SK-N-SH (cell line): ENCODE measurements around the gene GLT6D1. TPM values are rescaled to one million over a fixed set of nuclear protein-coding genes. Genes with fewer than 3 reads are reported as not detected.

ENCODE experiments used
- CTCF ChIA-PET: fragments of 300-600, 350-600 bp; formaldehyde crosslinking; extraction: SDS; loops from one replicate; lab custom pipeline; 2021; lab: Yijun Ruan, JAX
- POLR2A ChIA-PET: fragments of 350-600 bp; sonication (Branson Sonifier 250); formaldehyde crosslinking; extraction: SDS; loops from one replicate; lab custom pipeline; 2020; ENCODE audit warnings: antibody characterized with exemption, inconsistent platforms; lab: Yijun Ruan, JAX
- DNase-seq: peaks from one replicate; pipeline ENCODE4 v3.0.0; 2012
- H2AFZ ChIP-seq: fragments of 200-600 bp; sonication (generic); 2 replicates; pipeline ENCODE4 v1.8.1; 2016; ENCODE audit warnings: antibody characterized with exemption, mild to moderate bottlenecking, low read depth
- H3F3A ChIP-seq: fragments of 200-600 bp; sonication (generic); replicated peaks from 2 replicates; pipeline ENCODE3; 2016; ENCODE audit warnings: antibody characterized with exemption, mild to moderate bottlenecking; ENCODE audit not compliant: insufficient read depth
- H3K27ac ChIP-seq, 2 experiments: fragments of 200-500 bp in 1 of 2; fragments of 200-600 bp in 1 of 2; sonication (Bioruptor generic) in 1 of 2; sonication (generic), shearing (Covaris generic) in 1 of 2; 2 replicates each; pipeline versions ENCODE4 v1.5.1 to v1.6.1; 2014 to 2016; ENCODE audit warnings: low read depth in 2 of 2, inconsistent platforms in 1 of 2, low read length in 1 of 2, mild to moderate bottlenecking in 1 of 2, mixed read lengths in 1 of 2
- H3K27me3 ChIP-seq: fragments of 200-600 bp; sonication (generic), shearing (Covaris generic); 2 replicates; pipeline ENCODE4 v1.6.1; 2016; ENCODE audit warnings: mixed run types; ENCODE audit not compliant: insufficient read depth
- H3K36me3 ChIP-seq, 2 experiments: fragments of 200-500 bp in 1 of 2; fragments of 200-600 bp in 1 of 2; sonication (Bioruptor generic) in 1 of 2; sonication (generic) in 1 of 2; replicated peaks in 1 of 2; 2 replicates each; pipeline versions ENCODE3 to v1.5.1; 2014 to 2016; ENCODE audit warnings: low read length in 1 of 2, mild to moderate bottlenecking in 1 of 2; ENCODE audit not compliant: insufficient read depth in 2 of 2, control insufficient read depth in 1 of 2
- H3K4me1 ChIP-seq, 2 experiments: fragments of 200-500 bp in 1 of 2; fragments of 200-600 bp in 1 of 2; sonication (Bioruptor generic) in 1 of 2; sonication (generic), shearing (Covaris generic) in 1 of 2; 2 replicates each; pipeline versions ENCODE4 v1.5.1 to v1.6.1; 2014 to 2016; ENCODE audit warnings: low read depth in 1 of 2, low read length in 1 of 2, mixed run types in 1 of 2; ENCODE audit not compliant: insufficient read depth in 2 of 2, control insufficient read depth in 1 of 2
- H3K4me2 ChIP-seq: fragments of 200-600 bp; sonication (generic), shearing (Covaris generic); 2 replicates; pipeline ENCODE4 v1.6.1; 2017; ENCODE audit warnings: mixed run types
- H3K4me3 ChIP-seq, 2 experiments: fragments of 200-500 bp in 1 of 2; fragments of 200-600 bp in 1 of 2; sonication (Bioruptor generic) in 1 of 2; sonication (generic), shearing (Covaris generic) in 1 of 2; 2 replicates each; pipeline versions ENCODE4 v1.5.1 to v1.8.1; 2014 to 2016; ENCODE audit warnings: low read depth in 2 of 2, inconsistent platforms in 1 of 2, low read length in 1 of 2, mild to moderate bottlenecking in 1 of 2, mixed read lengths in 1 of 2, moderate library complexity in 1 of 2
- H3K79me2 ChIP-seq: fragments of 200-600 bp; sonication (generic); 2 replicates; pipeline ENCODE4 v1.8.1; 2017; ENCODE audit warnings: mild to moderate bottlenecking; ENCODE audit not compliant: insufficient read depth
- H3K9ac ChIP-seq: fragments of 200-600 bp; sonication (generic); 2 replicates; pipeline ENCODE4 v1.6.1; 2017; ENCODE audit warnings: mixed run types
- H3K9me2 ChIP-seq: fragments of 200-600 bp; sonication (generic); 2 replicates; pipeline ENCODE4 v1.6.1; 2017; ENCODE audit warnings: mixed run types
- H3K9me3 ChIP-seq: fragments of 200-600 bp; sonication (generic); 2 replicates; pipeline ENCODE4 v1.6.1; 2017; ENCODE audit warnings: mixed run types, mild to moderate bottlenecking, moderate library complexity
- H4K20me1 ChIP-seq: fragments of 200-600 bp; sonication (generic); 2 replicates; pipeline ENCODE4 v1.6.1; 2017; ENCODE audit warnings: mild to moderate bottlenecking, mixed run types; ENCODE audit not compliant: insufficient read depth
- EZH2phosphoT487 ChIP-seq: fragments of 200-600 bp; sonication (generic); IDR thresholded peaks from 2 replicates; pipeline ENCODE4 v1.6.1; 2017; ENCODE audit warnings: low read depth, mixed run types, mild to moderate bottlenecking, antibody characterized with exemption, moderate library complexity, borderline replicate concordance
- FOXJ3 ChIP-seq: sonication (generic); formaldehyde crosslinking; IDR thresholded peaks from 2 replicates; pipeline ENCODE4 v1.5.1; 2020; ENCODE audit warnings: mild to moderate bottlenecking, missing genetic modification reagents
- GABPA ChIP-seq: IDR thresholded peaks from 2 replicates; pipeline ENCODE4 v1.4.0; 2012; ENCODE audit warnings: low read depth, mild to moderate bottlenecking
- GATA2 ChIP-seq: sonication (generic); formaldehyde crosslinking; IDR thresholded peaks from 2 replicates; pipeline ENCODE4 v1.5.0; 2020; ENCODE audit warnings: mild to moderate bottlenecking, missing genetic modification reagents
- JUND ChIP-seq: IDR thresholded peaks from 2 replicates; pipeline ENCODE4 v1.4.0; 2012
- NFIC ChIP-seq: IDR thresholded peaks from 2 replicates; pipeline ENCODE4 v1.4.0; 2012; ENCODE audit warnings: borderline replicate concordance
- NRF1 ChIP-seq: IDR thresholded peaks from 2 replicates; pipeline ENCODE4 v1.6.1; 2012; ENCODE audit warnings: low read depth, mild to moderate bottlenecking, low read length
- RAD21 ChIP-seq: IDR thresholded peaks from 2 replicates; pipeline ENCODE4 v1.6.1; 2012; ENCODE audit warnings: mild to moderate bottlenecking, low read length
- RCOR1 ChIP-seq: fragments of 150-350 bp; IDR thresholded peaks from 2 replicates; pipeline ENCODE4 v1.6.1; 2017; ENCODE audit warnings: antibody characterized with exemption, low read length
- RFX5 ChIP-seq: IDR thresholded peaks from 2 replicates; pipeline ENCODE4 v1.6.1; 2012; ENCODE audit warnings: mild to moderate bottlenecking, improper control_type of control experiment, low read length
- SIN3A ChIP-seq: IDR thresholded peaks from 2 replicates; pipeline ENCODE4 v1.6.1; 2012; ENCODE audit warnings: low read depth, mild to moderate bottlenecking, low read length, moderate library complexity, borderline replicate concordance
- SMC3 ChIP-seq: IDR thresholded peaks from 2 replicates; pipeline ENCODE4 v1.6.1; 2012; ENCODE audit warnings: low read depth, low read length, improper control_type of control experiment
- TAF1 ChIP-seq: IDR thresholded peaks from 2 replicates; pipeline ENCODE4 v1.6.1; 2012; ENCODE audit warnings: low read depth, mild to moderate bottlenecking, low read length, moderate library complexity, borderline replicate concordance
- WGBS: methylation state at CpG from one replicate; pipeline ENCODE4 v1.1.6; 2017; ENCODE audit warnings: low lambda C conversion rate; 5-methylcytosine and 5-hydroxymethylcytosine counted together
- polyA plus RNA-seq, 3 experiments: library from polyadenylated mRNA; depleted of rRNA; stranded (reverse); fragments of >200 nt; gene quantifications; 2 replicates each; pipeline ENCODE4 v1.2.3, GENCODE V29; 2012
- TF ChIP-seq, protein P1 (sequence below): fragments of 150-350 bp; IDR thresholded peaks from 2 replicates; pipeline ENCODE4 v1.6.1; 2017; ENCODE audit warnings: antibody characterized with exemption, low read length, low read depth, borderline replicate concordance
- TF ChIP-seq, protein P2 (sequence below): fragments of 200-600 bp; sonication (generic); IDR thresholded peaks from 2 replicates; pipeline ENCODE4 v1.6.1; 2017; ENCODE audit warnings: antibody characterized with exemption, mild to moderate bottlenecking, moderate library complexity
- TF ChIP-seq, protein P3 (sequence below): fragments of 150-350 bp; IDR thresholded peaks from 2 replicates; pipeline ENCODE4 v1.6.1; 2016; ENCODE audit warnings: mild to moderate bottlenecking, low read depth, low read length
- TF ChIP-seq, protein P4 (sequence below): IDR thresholded peaks from 2 replicates; pipeline ENCODE4 v1.4.0; 2012; ENCODE audit warnings: low read depth

GLT6D1 gene
- polyA plus RNA-seq, 1 of the 3 experiments (the other 2 are of a cell fraction) = not detected

DNA sequence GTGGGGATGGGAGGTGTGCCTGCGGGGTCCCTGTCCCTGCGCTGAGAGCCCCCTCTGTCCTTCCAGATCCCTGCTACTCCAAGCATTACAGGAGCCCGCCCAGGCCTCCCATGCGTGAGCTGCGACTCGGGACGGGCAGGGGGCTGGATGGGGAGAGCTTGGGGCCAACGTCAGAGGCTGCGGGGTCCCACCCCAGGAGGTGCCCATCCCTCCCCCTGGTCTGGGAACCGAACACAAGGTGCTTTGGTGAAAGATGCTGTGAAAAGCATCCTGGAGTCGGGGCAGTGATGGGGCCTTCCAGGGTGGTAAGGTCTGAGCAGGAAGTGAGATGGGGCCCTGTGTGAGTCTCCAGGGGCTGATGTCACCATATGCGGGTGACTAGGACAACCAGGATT lies 26.5 kb upstream of the GLT6D1 start:
- Histone ChIP-seq H3K4me3 (no peak overlapping the region), H3K27ac (no peak overlapping the region), H4K20me1 (no peaks in the 10 kb centered on the region), H3K4me1 (peaks cover 0 to 2% of the 10 kb centered on the region in 2 experiments; a peak in 1 of 4 replicates), H3K9ac (no peak overlapping the region)
- CTCF ChIA-PET = no interaction called here
- 50% methylated on average over 12 of the region's 12 CpGs for WGBS
- TF ChIP-seq, protein P1, sequence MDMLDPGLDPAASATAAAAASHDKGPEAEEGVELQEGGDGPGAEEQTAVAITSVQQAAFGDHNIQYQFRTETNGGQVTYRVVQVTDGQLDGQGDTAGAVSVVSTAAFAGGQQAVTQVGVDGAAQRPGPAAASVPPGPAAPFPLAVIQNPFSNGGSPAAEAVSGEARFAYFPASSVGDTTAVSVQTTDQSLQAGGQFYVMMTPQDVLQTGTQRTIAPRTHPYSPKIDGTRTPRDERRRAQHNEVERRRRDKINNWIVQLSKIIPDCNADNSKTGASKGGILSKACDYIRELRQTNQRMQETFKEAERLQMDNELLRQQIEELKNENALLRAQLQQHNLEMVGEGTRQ = no peak
- TF ChIP-seq NFIC (no peak), NRF1 (no peak), GABPA (no peak), RCOR1 (no peak), SIN3A (no peak), TAF1 (no peak)
- TF ChIP-seq, protein P2, sequence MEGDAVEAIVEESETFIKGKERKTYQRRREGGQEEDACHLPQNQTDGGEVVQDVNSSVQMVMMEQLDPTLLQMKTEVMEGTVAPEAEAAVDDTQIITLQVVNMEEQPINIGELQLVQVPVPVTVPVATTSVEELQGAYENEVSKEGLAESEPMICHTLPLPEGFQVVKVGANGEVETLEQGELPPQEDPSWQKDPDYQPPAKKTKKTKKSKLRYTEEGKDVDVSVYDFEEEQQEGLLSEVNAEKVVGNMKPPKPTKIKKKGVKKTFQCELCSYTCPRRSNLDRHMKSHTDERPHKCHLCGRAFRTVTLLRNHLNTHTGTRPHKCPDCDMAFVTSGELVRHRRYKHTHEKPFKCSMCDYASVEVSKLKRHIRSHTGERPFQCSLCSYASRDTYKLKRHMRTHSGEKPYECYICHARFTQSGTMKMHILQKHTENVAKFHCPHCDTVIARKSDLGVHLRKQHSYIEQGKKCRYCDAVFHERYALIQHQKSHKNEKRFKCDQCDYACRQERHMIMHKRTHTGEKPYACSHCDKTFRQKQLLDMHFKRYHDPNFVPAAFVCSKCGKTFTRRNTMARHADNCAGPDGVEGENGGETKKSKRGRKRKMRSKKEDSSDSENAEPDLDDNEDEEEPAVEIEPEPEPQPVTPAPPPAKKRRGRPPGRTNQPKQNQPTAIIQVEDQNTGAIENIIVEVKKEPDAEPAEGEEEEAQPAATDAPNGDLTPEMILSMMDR = no peak
- TF ChIP-seq, protein P3, sequence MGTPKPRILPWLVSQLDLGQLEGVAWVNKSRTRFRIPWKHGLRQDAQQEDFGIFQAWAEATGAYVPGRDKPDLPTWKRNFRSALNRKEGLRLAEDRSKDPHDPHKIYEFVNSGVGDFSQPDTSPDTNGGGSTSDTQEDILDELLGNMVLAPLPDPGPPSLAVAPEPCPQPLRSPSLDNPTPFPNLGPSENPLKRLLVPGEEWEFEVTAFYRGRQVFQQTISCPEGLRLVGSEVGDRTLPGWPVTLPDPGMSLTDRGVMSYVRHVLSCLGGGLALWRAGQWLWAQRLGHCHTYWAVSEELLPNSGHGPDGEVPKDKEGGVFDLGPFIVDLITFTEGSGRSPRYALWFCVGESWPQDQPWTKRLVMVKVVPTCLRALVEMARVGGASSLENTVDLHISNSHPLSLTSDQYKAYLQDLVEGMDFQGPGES = no peak
- TF ChIP-seq, protein P4, sequence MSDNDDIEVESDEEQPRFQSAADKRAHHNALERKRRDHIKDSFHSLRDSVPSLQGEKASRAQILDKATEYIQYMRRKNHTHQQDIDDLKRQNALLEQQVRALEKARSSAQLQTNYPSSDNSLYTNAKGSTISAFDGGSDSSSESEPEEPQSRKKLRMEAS = no peak
- TF ChIP-seq, all 33 proteins: peak for 0
- POLR2A ChIA-PET = no interaction called here
- H3K9me2 ChIP-seq = no peaks in the 10 kb centered on the region
- H3K9me3 ChIP-seq = no peaks in the 10 kb centered on the region
- H3F3A ChIP-seq = no peaks in the 10 kb centered on the region
- DNase-seq = peak; percentile 10
- H2AFZ ChIP-seq = no peak overlapping the region
- H3K4me2 ChIP-seq = no peak overlapping the region
- H3K27me3 ChIP-seq = no peaks in the 10 kb centered on the region
- H3K79me2 ChIP-seq = no peaks in the 10 kb centered on the region
- H3K36me3 ChIP-seq = no peaks in the 10 kb centered on the region

DNA sequence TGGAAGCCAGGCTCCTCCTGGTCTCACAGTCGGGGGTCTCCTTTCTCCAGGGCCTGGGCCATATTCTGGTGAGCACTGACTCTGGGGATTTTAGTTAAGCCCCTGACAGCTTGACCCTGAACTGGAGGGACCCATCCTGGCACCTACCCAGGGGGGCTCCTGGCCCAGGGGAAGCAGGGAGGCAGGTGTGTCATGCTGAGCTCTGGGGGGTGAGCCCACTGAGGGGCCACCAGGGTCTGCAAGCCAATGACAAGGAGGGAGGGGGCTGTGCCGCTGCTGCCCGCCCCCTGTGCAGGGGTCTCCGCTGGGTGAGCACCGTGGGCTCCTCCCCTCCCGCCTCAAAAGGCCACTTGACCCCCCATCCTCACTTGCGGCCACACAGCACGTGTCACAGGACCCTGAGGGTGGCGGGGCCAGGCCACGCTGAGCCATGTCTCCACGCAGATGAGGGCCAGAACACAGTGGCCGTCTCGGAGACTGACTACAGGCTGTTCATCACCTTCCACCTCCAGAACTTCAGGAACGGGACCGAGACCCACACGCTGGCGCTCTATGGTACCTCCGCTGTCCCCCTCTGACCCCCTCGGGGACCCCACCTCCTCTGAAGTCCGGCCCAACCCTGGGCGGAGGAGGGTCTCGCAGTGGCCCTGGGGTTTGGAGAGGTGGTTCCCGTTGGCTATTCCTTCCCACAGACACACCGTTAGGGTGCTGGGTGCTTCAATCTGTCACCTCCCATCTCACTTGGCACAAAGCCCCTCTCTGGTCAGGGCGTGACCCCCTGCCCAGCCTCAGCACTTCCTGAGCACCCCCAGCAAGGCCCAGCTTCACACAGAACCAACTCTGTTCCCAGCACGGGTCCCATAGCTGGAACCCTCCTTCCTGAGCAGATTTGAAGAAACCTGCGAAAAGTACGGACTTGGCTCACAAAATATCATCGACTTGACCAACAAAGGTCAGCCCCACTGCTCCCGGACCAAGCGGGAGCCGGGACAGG lies 25.8 kb upstream of the GLT6D1 start:
- Histone ChIP-seq H3K9ac (no peak overlapping the region), H3K79me2 (no peaks in the 10 kb centered on the region), H3K4me2 (no peak overlapping the region), H3K27me3 (no peaks in the 10 kb centered on the region), H3K9me3 (no peaks in the 10 kb centered on the region), H3K4me1 (peaks cover 0 to 2% of the 10 kb centered on the region in 2 experiments; a peak in 1 of 4 replicates), H2AFZ (no peak overlapping the region), H4K20me1 (no peaks in the 10 kb centered on the region), H3K9me2 (no peaks in the 10 kb centered on the region), H3K36me3 (no peaks in the 10 kb centered on the region), H3K27ac (no peak overlapping the region), H3F3A (no peaks in the 10 kb centered on the region), H3K4me3 (no peak overlapping the region)
- POLR2A ChIA-PET = no interaction called here
- 62% methylated on average over 17 of the region's 32 CpGs for WGBS
- CTCF ChIA-PET = no interaction called here
- DNase-seq = peak; percentile 14
- TF ChIP-seq RFX5 = no peak
- TF ChIP-seq FOXJ3 (CRISPR knock-in tag) = no peak
- TF ChIP-seq, protein P2 = no peak
- TF ChIP-seq GATA2 = no peak
- no peak for TF ChIP-seq GABPA
- TF ChIP-seq RAD21 = no peak
- TF ChIP-seq EZH2phosphoT487 = no peak
- TF ChIP-seq NRF1 = no peak
- no peak for TF ChIP-seq JUND
- TF ChIP-seq TAF1 = no peak
- TF ChIP-seq SMC3 = no peak
